NOMO-1 treated with DMSO at 0.1 percent for 48 hours (cell line): ENCODE measurements around the gene BCL2L12.

Source experiments
- DNase-seq: peaks from one replicate; lab custom pipeline; 2025; ENCODE audit not compliant: unreplicated experiment; lab: John Stamatoyannopoulos, UW

BCL2L12 gene

DNA sequence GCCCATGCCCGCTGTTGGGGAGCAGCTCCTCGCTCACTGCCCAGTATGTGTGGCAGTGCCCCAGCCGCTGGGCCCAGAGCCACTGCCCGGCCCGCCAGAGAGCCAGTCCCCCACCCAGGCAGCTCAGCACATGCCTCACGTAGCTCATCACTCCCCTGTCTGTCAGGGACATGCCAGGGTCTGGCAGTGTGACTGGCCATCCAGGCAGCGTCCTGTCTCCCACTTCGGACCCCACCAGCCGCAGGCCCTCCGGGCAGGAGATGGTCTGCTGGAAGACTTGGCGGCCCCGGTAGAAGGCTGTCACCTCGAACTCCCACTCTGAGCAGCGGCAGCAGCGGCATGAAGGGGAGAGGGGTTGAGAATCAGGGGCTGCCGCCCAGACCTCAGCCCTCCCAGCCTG, 3.7 kb upstream of the BCL2L12 start:
- no peak for DNase-seq

DNA sequence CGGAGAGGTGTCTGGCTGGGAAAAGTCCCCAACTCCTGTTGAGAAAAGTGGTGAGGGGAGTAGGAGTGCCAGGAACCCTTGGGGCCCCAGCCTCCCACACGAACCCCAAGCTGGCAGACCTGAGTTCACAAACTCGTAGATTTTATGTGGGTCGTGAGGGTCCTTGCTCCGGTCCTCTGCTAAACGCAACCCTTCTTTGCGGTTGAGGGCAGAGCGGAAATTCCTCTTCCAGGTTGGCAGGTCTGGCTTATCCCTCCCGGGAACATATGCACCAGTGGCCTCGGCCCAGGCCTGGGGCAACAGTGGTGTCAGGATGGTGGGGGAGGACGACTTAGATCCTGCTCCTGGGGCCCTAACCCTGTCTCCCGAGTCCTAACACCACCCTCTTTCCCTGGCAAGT, 2.5 kb upstream of the BCL2L12 start:
- DNase-seq: no peak

DNA sequence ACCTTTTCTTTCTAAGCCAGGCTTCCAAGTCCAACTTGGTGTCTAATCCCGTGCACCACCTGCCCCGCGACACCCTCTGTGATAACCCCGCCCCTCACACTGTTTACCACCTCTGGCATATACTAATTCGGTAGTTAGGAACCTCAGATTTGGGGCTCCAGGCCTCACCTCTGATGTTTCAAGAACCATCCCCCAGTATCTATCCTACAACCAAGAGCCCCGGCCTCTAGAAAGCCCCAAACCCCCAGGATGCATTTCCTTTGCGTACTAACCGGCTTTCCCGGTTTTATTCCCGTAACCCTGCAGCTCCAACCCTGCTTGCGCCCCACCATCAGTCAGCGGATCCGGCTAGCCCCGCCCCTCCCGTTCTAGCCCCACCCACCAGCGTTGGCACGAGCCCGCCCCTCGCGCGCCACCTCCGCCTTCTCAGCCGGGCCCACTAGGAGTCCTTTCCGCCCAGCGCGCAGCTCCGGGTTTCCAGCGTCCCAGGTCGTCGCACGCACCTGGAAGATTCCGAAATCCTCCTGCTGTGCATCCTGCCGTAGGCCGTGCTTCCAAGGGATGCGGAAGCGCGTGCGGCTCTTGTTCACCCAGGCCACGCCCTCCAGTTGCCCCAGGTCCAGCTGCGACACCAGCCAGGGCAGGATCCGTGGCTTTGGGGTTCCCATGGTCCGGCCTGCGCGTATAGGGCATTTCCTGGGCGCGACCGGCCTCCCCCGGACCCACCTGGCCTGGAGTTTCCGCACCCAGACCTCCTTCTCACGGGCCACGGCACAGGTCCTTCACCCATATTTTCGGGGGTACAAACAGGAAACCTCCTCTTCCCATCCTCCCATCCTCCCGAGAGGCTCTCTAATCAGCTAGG, 1.3 kb upstream of the BCL2L12 start:
- DNase-seq: peak; percentile 60

DNA sequence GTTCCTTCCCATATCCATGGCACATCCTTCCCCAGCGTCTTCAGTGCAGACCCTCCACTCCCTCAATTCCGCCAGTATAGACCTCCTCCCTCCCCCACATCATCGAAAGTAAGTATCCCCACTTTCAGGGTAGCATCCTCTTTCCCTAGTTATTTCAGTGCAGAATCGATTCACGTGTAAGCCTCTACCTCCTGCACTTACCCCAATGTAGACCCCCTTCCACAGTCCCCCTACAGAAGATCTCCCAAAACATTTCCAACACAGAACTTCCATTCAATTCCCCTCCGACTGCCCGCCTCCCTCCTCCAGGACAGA, 740 bp upstream of the BCL2L12 start:
- no peak for DNase-seq

DNA sequence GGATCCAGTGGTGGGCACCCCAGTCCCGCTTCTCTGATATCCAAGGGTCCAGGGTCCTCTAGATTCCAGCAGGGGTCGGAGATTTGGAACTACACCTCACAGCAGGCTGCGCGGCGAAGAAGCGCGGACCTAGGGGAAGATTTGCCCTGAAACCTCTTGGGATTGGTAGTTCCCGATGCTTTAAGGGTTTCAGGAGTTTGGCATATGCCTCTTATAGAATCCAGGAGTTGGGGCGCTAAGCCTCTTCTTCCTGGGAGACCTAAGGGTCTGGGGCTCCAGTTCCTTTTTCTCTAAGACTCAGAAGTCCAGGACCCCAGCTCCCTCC, 349 bp downstream of the BCL2L12 start:
- DNase-seq: no peak

- no peak for DNase-seq
These were observed 1.7 kb downstream of the BCL2L12 start for GRCh38 chr19:49667473-49667872.

DNA sequence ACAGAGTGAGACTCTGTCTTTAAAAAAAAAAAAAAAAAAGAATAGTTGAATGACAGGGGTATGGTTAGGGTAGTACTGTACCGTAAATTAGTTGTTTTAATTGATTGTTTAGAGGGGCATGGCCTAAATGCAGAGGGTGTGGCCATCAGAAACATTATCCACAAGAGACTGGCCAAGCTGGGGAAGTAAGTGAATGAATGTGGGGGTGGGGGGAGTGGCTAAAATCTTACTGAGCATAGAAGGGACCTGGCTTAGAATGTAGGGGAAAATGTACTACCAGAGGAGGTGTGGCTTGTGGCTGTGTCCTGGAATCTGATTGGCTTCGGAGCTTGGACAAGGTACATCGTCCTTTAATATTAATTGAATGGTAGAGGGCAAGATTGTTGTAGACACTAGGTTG, 3.8 kb downstream of the BCL2L12 start:
- no peak for DNase-seq

DNA sequence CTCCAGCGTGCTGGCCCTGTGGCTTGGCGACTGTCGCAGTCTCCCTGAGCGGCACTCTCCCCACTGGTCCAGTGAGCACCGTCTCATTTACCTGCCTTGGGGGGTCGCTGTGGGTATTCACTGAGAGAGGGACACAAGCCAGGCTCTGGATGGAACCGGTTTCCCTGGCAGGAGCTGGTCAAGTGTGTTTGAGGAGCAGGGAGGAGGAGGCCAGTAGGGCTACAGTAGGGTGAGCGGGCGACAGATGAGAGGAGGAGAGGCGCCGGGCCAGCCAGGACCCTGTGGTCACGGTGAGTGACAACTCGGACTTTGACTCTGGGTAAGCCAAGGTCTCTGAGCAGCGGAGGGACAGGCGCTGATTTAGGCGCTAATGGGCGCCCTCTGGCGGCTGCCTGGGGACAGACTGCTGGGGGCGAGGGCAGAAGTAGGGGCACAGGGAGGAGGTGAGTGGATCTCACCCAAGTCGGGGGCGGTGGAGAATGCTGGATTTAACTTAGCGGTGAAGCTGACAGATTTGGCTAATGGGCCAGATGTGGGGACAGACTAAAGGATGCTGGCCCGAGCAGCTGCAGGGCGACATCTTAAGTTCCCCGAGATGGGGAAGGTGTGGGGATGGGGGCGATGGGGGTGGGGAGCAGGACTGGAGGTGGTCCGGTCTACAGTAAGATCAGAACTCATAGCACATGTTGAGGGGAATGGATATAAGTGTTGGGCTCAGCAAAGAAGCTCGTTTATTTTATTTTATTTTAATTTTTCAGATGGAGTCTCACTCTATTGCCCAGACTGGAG, 6.6 kb downstream of the BCL2L12 start:
- peak; percentile 42 for DNase-seq

DNA sequence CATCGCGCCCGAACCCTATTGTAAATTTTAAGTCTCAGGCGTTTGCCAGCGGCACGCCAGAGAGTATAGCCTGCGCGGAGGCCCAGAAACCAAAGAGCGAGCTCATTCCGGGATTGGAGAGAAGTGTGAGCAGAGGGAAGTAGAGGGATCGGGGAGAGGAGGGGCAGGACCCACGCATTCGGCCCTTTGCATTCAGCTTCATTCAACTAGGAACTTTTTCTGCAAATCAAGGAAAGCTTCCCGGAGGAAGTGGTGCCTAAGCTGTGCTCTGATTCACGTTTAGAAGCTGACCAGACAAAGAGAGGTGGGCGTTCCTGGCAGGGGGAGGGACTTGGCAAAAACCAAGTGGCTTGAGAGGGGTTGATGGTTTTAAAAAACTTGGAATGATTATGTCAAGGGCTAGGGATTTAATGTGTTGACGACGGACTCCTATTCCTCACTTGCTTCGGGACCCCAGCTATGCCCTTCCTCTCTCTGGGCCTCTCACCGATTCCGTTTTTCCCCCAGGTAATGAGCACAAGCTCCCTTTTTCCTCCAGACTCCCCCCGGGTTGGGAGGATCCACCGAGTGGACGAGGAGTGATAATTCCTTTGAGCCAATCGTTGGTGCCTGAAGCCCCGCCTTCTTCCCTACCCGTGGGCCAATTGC, 10.5 kb downstream of the BCL2L12 start:
- DNase-seq: peak; percentile 89

- DNase-seq: peak; percentile 99
These were observed 11.1 kb downstream of the BCL2L12 start for GRCh38 chr19:49676784-49677230.

DNA sequence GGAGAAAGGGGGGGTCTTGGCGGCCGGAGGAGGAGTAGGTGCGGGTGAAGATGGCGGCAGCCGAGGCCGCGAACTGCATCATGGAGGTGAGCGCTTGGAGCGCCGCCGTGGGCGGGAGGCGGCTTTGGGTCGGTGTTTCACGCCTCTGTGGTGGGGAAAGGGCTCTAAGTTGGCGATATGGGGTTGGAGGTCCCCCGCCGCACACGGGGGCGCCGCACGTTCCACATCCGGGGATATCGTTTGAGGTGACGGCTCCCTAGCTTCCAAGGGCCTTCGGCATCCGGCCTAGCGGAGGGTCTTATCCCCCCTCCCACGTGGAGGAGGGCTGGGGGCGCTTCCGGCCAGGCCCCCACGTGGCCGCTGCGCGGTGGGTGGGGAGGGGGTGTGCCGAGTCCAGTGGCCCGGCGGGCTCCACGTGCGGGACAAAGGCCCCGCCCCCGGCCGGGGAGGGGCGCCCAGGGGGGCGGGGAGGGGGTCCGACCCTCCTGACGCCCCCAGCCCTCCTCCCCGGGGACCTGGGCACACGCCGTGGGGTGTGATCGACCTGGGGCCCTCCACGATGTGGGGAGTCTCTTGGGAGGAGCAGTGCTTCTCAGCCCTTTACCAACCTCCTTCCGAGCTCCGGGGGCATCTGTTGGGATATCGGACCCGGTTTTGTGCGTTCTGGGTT, 11.6 kb downstream of the BCL2L12 start, which contains the start of gene PRMT1:
Gene PRMT1, plus strand, starts transcription at position 41 of the 670 bp plus-strand sequence. Its CDS starts 10 bp downstream, at position 51.
- DNase-seq: no peak

GRCh38 chr19:49677901-49678674, 12.4 kb downstream of the BCL2L12 start:
- DNase-seq: peak; percentile 27

DNA sequence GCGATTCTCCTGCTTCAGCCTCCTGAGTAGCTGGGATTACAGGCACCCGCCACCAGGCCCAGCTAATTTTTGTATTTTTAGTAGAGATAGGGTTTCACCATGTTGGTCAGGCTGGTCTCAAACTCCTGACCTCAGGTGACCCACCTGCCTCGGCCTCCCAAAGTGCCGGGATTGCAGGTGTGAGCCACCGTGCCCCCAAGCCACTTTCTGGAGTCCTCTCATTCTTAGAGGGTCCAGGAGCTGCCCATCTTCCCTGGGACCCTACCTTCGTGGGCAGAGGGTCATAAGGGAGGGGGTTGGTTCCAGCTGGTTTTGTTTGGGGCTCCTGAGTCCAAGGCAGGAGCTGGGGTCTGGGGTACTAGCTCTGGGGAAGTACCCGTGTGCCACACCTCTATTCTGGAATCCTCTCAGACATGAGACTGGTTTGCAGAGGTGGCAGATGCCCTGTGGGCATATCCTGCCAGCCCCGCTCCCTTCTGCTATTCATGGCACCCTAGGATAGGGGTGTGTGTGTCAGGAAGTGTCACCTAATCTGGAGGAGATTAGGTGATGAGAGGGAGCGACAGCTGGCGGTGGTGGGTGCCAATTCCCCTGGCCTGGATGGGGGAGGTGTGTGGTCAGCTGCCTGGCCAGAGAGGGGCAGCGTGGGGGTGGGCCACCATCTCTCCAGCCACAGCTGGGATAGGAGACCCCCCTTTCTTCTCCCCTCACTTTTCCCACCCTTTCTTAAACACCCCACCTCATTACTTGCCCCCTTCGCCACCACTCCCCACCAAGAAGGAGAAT, 13.4 kb downstream of the BCL2L12 start:
- no peak for DNase-seq

GRCh38 chr19:49679771-49680413, 14.2 kb downstream of the BCL2L12 start:
- no peak for DNase-seq

- DNase-seq: peak; percentile 80
These were observed 15.0 kb downstream of the BCL2L12 start for GRCh38 chr19:49680421-49681351.

DNA sequence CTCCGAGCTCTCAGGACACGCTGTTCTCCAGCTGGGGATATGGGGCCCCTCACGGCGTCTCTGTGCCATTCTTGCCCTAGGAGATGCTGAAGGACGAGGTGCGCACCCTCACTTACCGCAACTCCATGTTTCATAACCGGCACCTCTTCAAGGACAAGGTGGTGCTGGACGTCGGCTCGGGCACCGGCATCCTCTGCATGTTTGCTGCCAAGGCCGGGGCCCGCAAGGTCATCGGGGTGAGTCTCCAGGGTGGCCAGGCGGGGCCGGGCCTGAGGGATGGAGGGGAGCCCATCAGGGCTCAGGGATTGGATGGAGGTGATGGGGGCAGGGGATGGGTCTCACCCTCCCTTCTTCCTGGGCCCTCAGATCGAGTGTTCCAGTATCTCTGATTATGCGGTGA, 16.1 kb downstream of the BCL2L12 start:
- DNase-seq: no peak

- DNase-seq: no peak
These were observed 16.5 kb downstream of the BCL2L12 start for GRCh38 chr19:49682274-49682673.

- no peak for DNase-seq
These were observed 18.1 kb downstream of the BCL2L12 start for GRCh38 chr19:49683814-49684250.
